HL-60 (cell line): Measurements from ENCODE around the gene DUSP1.

ENCODE experiments used
- DNase-seq, 2 experiments: peaks; one replicate each; pipeline ENCODE4 v3.0.0-alpha.2; 2010 to 2020; ENCODE audit warnings: low read depth in 1 of 2, low spot score in 1 of 2
- H3K27ac ChIP-seq: fragments of 250-450 bp; sonication (Bioruptor Pico); replicated peaks from 2 replicates; pipeline ENCODE4 v1.5.1; 2020; ENCODE audit warnings: mild to moderate bottlenecking, moderate library complexity
- H3K27me3 ChIP-seq: fragments of 250-450 bp; sonication (Bioruptor Pico); 2 replicates; pipeline ENCODE4 v1.5.1; 2021; ENCODE audit warnings: mild to moderate bottlenecking, moderate library complexity; ENCODE audit not compliant: insufficient read depth, poor library complexity, severe bottlenecking
- H3K4me3 ChIP-seq: replicated peaks from 2 replicates; pipeline ENCODE4 v1.5.1; 2011; ENCODE audit warnings: mild to moderate bottlenecking, control low read depth, low read length; ENCODE audit not compliant: insufficient read depth
- CTCF ChIP-seq: IDR thresholded peaks from one replicate; pipeline ENCODE4 v1.5.1; 2011; ENCODE audit warnings: low read length, control low read depth, inconsistent platforms; ENCODE audit not compliant: insufficient read depth
- GABPA ChIP-seq: IDR thresholded peaks from 2 replicates; pipeline ENCODE4 v1.6.1; 2012; ENCODE audit warnings: low read depth
- POLR2AphosphoS5 ChIP-seq: IDR thresholded peaks from 2 replicates; pipeline ENCODE4 v1.6.1; 2012; ENCODE audit warnings: low read depth
- REST ChIP-seq: IDR thresholded peaks from 2 replicates; pipeline ENCODE4 v1.6.1; 2012; ENCODE audit warnings: low read depth; ENCODE audit not compliant: insufficient replicate concordance
- SPI1 ChIP-seq: IDR thresholded peaks from 2 replicates; pipeline ENCODE4 v1.6.1; 2012; ENCODE audit warnings: low read depth, mild to moderate bottlenecking, borderline replicate concordance

Gene DUSP1

GRCh38 chr5:172793577-172794488 lies 22.8 kb upstream of the DUSP1 start:
- Histone ChIP-seq H3K4me3 (no peak overlapping the region), H3K27me3 (no peaks in the 10 kb centered on the region), H3K27ac (no peak overlapping the region)
- TF ChIP-seq SPI1 (peak; percentile 49; the same call in 1 of the 2 replicates), CTCF (no peak)
- DNase-seq = peak in 1 of 2 experiments; percentile 48

- no peak overlapping the region for H3K27ac ChIP-seq
- no peak for TF ChIP-seq REST
- TF ChIP-seq CTCF = no peak
- TF ChIP-seq GABPA = no peak
- TF ChIP-seq POLR2AphosphoS5 = no peak
- no peak for TF ChIP-seq SPI1
- no peak overlapping the region for H3K4me3 ChIP-seq
- H3K27me3 ChIP-seq = no peaks in the 10 kb centered on the region
- no peak for DNase-seq
Measured at GRCh38 chr5:172792701-172793570, 21.9 kb upstream of the DUSP1 start.

DNA sequence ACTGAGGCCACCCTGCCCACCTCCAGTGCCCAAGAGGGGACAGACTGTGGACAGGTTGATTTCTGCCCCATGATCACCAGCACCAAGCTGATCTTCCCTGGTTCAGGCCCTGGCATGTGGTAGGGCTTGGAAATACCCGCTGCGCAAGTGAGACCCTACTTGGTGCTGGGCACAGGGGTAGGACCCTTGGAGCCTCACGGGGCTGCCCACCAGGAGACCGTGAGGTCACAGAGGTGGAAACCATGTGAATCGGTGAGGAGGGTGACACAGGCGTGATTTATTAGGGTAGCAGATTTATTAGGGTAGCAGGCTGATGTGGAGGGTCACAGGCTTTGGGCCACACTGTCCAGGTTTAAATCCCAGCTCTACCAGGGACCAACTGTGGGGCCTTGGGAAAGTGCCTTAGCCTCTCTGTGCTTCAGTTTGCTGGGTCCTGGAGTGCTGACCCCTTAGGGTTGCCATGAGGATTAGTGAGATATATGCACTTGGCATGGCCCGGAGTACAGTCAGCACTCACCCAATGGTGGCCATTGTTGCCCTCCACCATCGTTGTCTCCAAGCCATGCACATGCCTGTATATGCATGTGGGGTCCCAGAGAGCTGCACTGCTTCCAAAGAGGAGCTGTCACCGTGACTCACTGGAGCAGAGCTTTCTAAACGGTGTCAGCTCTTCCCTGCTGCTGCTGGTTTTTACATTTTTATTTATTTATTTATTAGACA lies 20.9 kb upstream of the DUSP1 start:
- TF ChIP-seq CTCF (no peak), REST (no peak), SPI1 (no peak), POLR2AphosphoS5 (no peak), GABPA (no peak)
- H3K27me3 ChIP-seq = no peaks in the 10 kb centered on the region
- no peak overlapping the region for H3K4me3 ChIP-seq
- H3K27ac ChIP-seq = no peak overlapping the region
- no peak for DNase-seq
